GM12891 (cell line): Measurements from ENCODE around the gene KIF22.

ENCODE experiments used
- POLR2AphosphoS5 ChIP-seq: IDR thresholded peaks from 2 replicates; pipeline ENCODE4 v1.6.1; 2011; ENCODE audit warnings: low read depth, low read length, control low read depth
- POU2F2 ChIP-seq: IDR thresholded peaks from 2 replicates; pipeline ENCODE4 v1.6.1; 2011; ENCODE audit warnings: low read depth, mild to moderate bottlenecking, control low read depth, low read length, moderate library complexity

- TF ChIP-seq POLR2AphosphoS5 (no peak), POU2F2 (no peak)
Measured at GRCh38 chr16:29756654-29757053, 33.9 kb upstream of the KIF22 start.
